Natural killer cell (primary cell): ENCODE results near the gene ZNF473. TPM values are rescaled to one million over a fixed set of nuclear protein-coding genes. Genes with fewer than 3 reads are reported as not detected.

Experiments
- ATAC-seq, 3 donors: fragments of 150-1000 bp in 2 of 3; fragments of 200-7000 bp in 1 of 3; cut with Tn5 transposase; 1 replicate in 1 of 3; 2 replicates in 2 of 3; pipeline ENCODE4 v1.10.0; 2021; ENCODE audit warnings: mild to moderate bottlenecking in 2 of 3, moderate library complexity in 2 of 3
- DNase-seq, 2 donors: peaks; one replicate each; pipeline versions ENCODE4 v3.0.0 to v3.0.0-alpha.2; 2013 to 2021; ENCODE audit warnings: mixed read lengths in 1 of 2
- H3K27ac ChIP-seq: one replicate; pipeline ENCODE4 v1.5.1; 2013; ENCODE audit warnings: mild to moderate bottlenecking, low read length
- H3K27me3 ChIP-seq: one replicate; pipeline ENCODE4 v1.6.1; 2013; ENCODE audit warnings: low read length; ENCODE audit not compliant: control insufficient read depth, insufficient read depth
- H3K36me3 ChIP-seq: one replicate; pipeline ENCODE4 v1.6.1; 2013; ENCODE audit warnings: low read length; ENCODE audit not compliant: control insufficient read depth, insufficient read depth
- H3K4me1 ChIP-seq: one replicate; pipeline ENCODE4 v1.6.1; 2013; ENCODE audit warnings: low read length; ENCODE audit not compliant: control insufficient read depth, insufficient read depth
- H3K4me3 ChIP-seq: one replicate; pipeline ENCODE4 v1.5.1; 2013; ENCODE audit warnings: low read length
- H3K9me3 ChIP-seq: one replicate; pipeline ENCODE4 v1.6.1; 2013; ENCODE audit warnings: low read length; ENCODE audit not compliant: control insufficient read depth, insufficient read depth
- H3K27ac Mint-ChIP-seq, 2 donors: one replicate each; pipeline ENCODE4 v1.8.0; 2022; ENCODE audit warnings: mild to moderate bottlenecking in 2 of 2, mixed read lengths in 2 of 2, moderate library complexity in 1 of 2
- H3K27me3 Mint-ChIP-seq, 2 donors: one replicate each; pipeline ENCODE4 v1.8.0; 2022; ENCODE audit warnings: low read depth in 2 of 2, mixed read lengths in 2 of 2
- H3K36me3 Mint-ChIP-seq: one replicate; pipeline ENCODE4 v1.8.0; 2022; ENCODE audit warnings: mixed read lengths
- H3K4me1 Mint-ChIP-seq, 2 donors: one replicate each; pipeline ENCODE4 v1.8.0; 2022; ENCODE audit warnings: mixed read lengths in 2 of 2
- H3K4me3 Mint-ChIP-seq: one replicate; pipeline ENCODE4 v1.8.0; 2022; ENCODE audit warnings: mild to moderate bottlenecking, moderate library complexity, mixed read lengths
- H3K9me3 Mint-ChIP-seq, 2 donors: one replicate each; pipeline ENCODE4 v1.8.0; 2022; ENCODE audit warnings: mixed read lengths in 2 of 2
- WGBS: methylation state at CpG from one replicate; pipeline ENCODE4 v1.1.7; 2013; ENCODE audit warnings: missing lambda C conversion rate; ENCODE audit not compliant: insufficient coverage; 5-methylcytosine and 5-hydroxymethylcytosine counted together
- intact Hi-C: fragments of 100-400 bp; cut with micrococcal nuclease; formaldehyde crosslinking; loops from one replicate; pipeline ENCODE4 v1.14.2; 2022
- total RNA-seq, 4 donors: library from RNA; stranded (reverse); fragments of 120-200 nt in 1 of 4; gene quantifications; one replicate each; pipeline versions ENCODE4 v1.2.3 to v1.2.4, GENCODE V29; 2013 to 2022
- TF ChIP-seq, protein P1 (sequence below): fragments of 200-600 bp; IDR thresholded peaks from one replicate; pipeline ENCODE4 v1.8.0; 2022; ENCODE audit warnings: antibody characterized with exemption

Gene ZNF473
- total RNA-seq, 3 donors from 2014 or later (not counting 1 experiment from before 2014, with no cell fraction given), result 7.9 to 16.2 (median 12.9) TPM

DNA sequence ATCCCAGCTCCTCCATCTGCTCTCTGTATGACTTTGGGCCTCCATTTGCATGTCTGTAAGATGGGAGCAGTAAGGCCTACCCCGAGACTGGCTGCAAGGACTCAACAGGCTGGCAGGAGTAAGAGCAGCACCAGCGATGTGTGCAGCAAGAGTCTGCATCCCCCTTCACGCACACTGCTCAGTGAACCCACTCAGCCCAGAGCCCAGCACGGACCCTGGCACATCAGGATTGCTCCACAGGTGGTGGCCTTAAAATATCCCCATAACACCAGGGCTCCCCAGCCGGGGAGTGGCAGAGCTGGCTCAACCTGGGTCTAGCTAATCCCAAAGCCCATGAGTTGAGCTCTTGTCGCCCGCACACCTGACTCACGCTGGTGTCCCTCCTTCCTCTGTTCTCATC, 24.0 kb upstream of the ZNF473 start:
- H3K36me3 Mint-ChIP-seq, result no peaks in the 10 kb centered on the region
- Histone ChIP-seq H3K27me3 (no peaks in the 10 kb centered on the region), H3K4me3 (no peak overlapping the region), H3K27ac (no peak overlapping the region), H3K4me1 (peaks cover 50% of the 10 kb centered on the region), H3K36me3 (peaks cover 56% of the 10 kb centered on the region), H3K9me3 (no peaks in the 10 kb centered on the region)
- ATAC-seq, result no peak
- H3K4me3 Mint-ChIP-seq, result no peak overlapping the region
- DNase-seq, result no peak
- H3K9me3 Mint-ChIP-seq, result no peaks in the 10 kb centered on the region
- peak overlapping the region in 1 of 2 donors; percentile 90 for H3K27ac Mint-ChIP-seq
- peaks cover 50 to 53% of the 10 kb centered on the region in 2 donors for H3K4me1 Mint-ChIP-seq
- 99% methylated on average over 8 of the region's 8 CpGs for WGBS
- intact Hi-C loops, result no loop called here
- TF ChIP-seq, protein P1, sequence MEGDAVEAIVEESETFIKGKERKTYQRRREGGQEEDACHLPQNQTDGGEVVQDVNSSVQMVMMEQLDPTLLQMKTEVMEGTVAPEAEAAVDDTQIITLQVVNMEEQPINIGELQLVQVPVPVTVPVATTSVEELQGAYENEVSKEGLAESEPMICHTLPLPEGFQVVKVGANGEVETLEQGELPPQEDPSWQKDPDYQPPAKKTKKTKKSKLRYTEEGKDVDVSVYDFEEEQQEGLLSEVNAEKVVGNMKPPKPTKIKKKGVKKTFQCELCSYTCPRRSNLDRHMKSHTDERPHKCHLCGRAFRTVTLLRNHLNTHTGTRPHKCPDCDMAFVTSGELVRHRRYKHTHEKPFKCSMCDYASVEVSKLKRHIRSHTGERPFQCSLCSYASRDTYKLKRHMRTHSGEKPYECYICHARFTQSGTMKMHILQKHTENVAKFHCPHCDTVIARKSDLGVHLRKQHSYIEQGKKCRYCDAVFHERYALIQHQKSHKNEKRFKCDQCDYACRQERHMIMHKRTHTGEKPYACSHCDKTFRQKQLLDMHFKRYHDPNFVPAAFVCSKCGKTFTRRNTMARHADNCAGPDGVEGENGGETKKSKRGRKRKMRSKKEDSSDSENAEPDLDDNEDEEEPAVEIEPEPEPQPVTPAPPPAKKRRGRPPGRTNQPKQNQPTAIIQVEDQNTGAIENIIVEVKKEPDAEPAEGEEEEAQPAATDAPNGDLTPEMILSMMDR, result no peak
- H3K27me3 Mint-ChIP-seq, result no peaks in the 10 kb centered on the region

DNA sequence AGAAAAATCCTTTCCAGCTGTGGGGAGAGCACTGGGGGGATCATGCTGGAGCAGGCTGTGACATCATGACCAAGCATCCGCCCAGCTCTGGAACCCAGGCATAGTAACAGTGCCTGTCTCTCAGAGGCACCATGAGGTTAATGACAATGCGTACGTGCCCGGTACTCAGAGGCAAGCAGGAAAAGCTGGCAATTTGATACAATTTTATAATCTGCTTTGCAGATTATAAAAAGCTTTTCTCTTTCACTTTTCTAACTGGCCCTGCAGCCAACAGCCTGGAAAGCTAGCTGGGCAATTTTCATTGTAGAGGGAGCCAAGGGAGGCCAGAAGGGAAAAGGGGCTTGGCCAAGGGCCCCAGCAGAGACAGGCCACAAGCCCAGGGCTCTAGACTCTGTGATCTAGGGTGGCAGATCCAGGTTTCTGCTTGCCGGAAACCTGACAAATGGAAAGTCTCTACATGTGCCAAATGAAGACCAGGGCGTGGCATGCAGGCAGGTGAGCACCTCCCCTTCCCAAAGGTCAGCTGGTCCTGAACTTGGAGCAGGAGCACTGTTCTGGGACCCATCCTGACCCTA, 23.3 kb upstream of the ZNF473 start:
- H3K36me3 Mint-ChIP-seq, result no peaks in the 10 kb centered on the region

DNA sequence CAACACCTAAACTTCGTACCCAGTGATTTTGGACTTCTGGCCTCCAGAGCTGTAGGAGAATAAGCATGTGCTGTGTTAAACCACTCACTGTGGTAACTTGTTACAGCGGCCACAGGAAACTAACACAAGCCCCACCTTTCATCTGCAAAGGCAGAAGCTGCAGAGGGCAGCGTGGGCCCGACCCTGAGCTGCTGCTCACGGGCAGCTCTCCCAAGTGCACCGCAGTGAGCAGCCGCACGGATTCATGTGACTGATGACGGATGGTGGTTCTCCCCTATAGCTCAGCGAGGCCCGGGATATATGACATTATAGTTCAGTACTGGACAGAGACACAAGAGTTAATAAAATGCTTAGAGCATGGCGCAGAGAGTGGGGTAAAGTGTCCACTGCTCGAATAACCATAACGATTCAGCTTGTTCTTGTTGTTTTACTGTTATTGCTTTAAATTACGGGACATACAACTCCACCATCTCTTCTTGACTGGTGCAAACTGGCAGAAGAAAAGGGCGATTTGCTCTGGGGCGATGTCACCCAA, 22.5 kb upstream of the ZNF473 start:
- Histone ChIP-seq H3K27ac (peak overlapping the region; percentile 71), H3K4me3 (peak overlapping the region; percentile 17), H3K4me1 (peaks cover 50% of the 10 kb centered on the region), H3K9me3 (no peaks in the 10 kb centered on the region), H3K36me3 (peaks cover 60% of the 10 kb centered on the region), H3K27me3 (no peaks in the 10 kb centered on the region)
- ATAC-seq (peak; percentile 80 to 92 (median 84)), DNase-seq (peak; percentile 25 to 60)
- WGBS, result 53% methylated on average over 17 of the region's 17 CpGs
- Mint-ChIP-seq H3K27me3 (no peaks in the 10 kb centered on the region), H3K4me1 (peaks cover 46 to 56% of the 10 kb centered on the region in 2 donors), H3K36me3 (no peaks in the 10 kb centered on the region), H3K27ac (peak overlapping the region; percentile 87 to 90), H3K4me3 (peak overlapping the region; percentile 79), H3K9me3 (no peaks in the 10 kb centered on the region)
- intact Hi-C loops, result no loop called here
- TF ChIP-seq, protein P1, result no peak

More for the DNA sequence above, 23.3 kb upstream of the ZNF473 start:
- Mint-ChIP-seq H3K27me3 (no peaks in the 10 kb centered on the region), H3K9me3 (no peaks in the 10 kb centered on the region), H3K4me1 (peaks cover 50 to 55% of the 10 kb centered on the region in 2 donors), H3K4me3 (peak overlapping the region; percentile 79), H3K27ac (peak overlapping the region in 1 of 2 donors; percentile 90)
- intact Hi-C loops, result no loop called here
- Histone ChIP-seq H3K27ac (no peak overlapping the region), H3K4me1 (peaks cover 50% of the 10 kb centered on the region), H3K27me3 (no peaks in the 10 kb centered on the region), H3K4me3 (no peak overlapping the region), H3K9me3 (no peaks in the 10 kb centered on the region), H3K36me3 (peaks cover 56% of the 10 kb centered on the region)
- 92% methylated on average over 6 of the region's 6 CpGs for WGBS
- DNase-seq (no peak), ATAC-seq (no peak)
- TF ChIP-seq, protein P1, result no peak
